Stimulated activated CD4-positive, alpha-beta T cell treated with anti-CD3 and anti-CD28 coated beads, TNF-alpha, amount 100 ng/mL, for 4 hours (primary cell): Measurements from ENCODE around the gene PXDN.
"Not testable (repeated sequence)": the region's sequence is repeated elsewhere in the genome, so short reads cannot be mapped to it uniquely, and the experiment has no call there.

Source experiments
- DNase-seq, 3 experiments: peaks; one replicate each; pipeline ENCODE4 v3.0.0-alpha.2; 2020; ENCODE audit warnings: low read depth in 3 of 3

The PXDN gene

DNA sequence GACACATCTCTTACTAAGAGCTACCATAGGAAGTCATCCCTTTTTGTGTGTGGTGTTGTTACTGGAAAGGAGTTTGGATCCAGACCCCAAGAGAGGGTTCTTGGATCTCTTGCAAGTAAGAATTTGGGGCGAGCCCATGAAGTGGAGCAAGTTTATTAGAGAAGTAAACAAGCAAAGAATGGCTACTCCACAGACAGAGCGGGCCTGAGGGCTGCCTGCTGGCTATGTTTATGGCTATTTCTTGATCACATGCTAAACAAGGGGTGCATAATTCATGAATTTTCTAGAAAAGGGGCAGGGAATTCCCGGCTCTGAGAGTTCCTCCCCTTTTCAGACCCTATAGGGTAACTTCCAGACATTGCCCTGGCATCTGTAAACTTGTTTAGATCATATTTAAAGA, 30.6 kb upstream of the PXDN start:
- DNase-seq: no peak

- DNase-seq: no peak
These were observed 29.6 kb upstream of the PXDN start for GRCh38 chr2:1773883-1774282.

DNA sequence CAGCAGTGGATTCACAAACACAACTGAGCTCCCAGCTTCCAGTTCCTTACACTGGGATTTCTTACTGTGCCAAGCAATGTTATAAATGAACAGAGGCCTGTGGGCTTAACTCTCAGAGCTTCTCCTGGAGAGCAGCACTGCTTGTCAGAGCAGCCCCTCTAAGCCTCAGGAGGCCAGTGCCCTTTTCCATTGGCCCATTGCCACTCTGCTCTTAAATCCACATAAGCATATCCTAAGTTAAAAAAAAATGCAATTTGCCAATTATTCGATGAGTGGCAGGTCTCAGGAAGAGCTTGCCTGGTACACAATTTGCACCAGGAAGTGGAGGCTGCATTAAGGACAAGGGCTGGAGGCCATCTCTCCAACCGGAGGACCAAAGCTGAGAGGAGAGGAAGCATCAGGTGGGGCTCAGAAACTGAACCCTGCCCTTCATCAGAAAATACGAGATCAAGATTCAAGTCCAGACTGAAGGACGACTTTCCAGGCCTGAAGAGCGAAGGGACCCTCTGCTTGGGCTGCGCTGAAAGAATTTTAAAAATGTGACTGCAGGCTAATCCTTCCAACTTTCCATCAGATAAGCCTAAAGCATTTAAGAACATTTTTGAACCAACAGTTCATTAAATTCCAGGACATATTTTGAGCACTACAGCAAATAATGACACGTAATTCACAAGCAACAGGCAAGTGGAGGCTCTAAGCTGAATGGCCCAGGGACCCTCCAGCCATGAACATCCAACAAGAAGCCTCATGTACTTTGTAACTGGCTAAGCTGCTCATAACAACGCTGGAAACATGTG, 28.4 kb upstream of the PXDN start:
- no peak for DNase-seq

DNA sequence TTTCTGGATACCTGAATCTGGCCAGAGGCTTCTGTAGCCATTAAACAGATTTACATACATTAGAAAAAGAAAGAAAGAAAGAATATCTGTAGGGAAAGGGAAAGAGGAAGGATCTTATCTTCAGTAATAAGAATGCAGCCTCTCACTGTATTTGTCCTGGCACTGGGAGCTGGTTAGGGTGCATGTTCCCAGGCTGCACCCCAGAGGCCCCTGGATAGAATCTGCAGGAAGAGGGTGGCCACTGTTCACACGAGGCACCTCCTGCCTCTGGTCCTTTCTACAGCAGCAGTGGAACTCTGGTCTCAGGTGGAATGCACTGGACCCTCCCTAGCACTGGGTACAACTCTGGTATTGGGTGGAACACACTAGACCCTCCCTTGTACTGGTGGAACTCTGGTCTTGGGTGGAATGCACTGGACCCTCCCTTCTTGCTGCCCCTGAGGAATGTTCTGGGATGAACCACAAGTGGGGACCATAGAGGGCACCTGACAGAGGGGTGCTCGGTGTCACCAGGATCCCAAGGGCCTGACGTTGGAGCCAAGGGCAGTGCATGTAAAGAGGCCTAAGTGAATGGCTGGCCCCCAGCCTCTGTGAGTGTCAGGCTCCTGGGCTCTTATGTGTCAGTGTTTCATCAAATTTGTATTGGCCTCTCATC, 27.4 kb upstream of the PXDN start:
- no peak for DNase-seq

DNA sequence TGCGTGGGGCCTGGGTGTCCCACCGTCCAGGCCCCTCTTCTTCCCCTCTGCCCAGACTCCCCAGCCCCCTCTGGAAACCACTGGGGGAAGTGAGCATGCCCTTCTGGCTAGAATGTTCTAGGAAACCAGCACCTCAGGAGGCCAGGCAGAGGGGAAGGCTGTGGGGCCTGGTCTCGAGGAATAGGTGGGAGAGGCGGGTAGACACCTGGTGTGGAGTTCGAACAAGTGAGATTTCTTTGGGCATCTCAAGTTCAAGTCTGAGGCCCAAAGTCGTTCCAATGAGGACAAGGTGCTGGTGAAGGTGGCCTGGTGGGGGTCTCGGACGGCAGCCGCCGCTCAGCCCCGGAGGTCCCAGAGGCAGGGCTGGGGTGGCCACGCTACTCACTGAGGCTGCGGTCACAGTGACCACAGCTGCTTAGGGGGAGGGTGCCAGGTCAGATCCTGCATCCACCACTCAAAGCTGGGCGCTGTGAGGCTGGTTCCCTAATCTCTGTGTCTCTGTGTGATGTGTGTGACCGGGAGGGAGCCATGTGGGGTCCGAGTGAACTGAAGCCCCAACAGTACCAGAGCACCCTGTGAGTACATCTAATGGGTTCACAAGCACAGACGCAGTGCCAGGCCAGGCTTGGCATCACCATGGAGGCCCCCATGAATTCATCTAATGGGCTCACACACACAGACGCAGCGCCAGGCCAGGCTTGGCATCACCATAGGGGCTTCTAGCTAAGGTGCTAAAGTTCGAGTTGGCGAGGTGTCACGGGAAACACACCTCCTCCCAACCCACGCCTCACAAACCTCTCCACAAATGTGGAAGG, 26.5 kb upstream of the PXDN start:
- no peak for DNase-seq

DNA sequence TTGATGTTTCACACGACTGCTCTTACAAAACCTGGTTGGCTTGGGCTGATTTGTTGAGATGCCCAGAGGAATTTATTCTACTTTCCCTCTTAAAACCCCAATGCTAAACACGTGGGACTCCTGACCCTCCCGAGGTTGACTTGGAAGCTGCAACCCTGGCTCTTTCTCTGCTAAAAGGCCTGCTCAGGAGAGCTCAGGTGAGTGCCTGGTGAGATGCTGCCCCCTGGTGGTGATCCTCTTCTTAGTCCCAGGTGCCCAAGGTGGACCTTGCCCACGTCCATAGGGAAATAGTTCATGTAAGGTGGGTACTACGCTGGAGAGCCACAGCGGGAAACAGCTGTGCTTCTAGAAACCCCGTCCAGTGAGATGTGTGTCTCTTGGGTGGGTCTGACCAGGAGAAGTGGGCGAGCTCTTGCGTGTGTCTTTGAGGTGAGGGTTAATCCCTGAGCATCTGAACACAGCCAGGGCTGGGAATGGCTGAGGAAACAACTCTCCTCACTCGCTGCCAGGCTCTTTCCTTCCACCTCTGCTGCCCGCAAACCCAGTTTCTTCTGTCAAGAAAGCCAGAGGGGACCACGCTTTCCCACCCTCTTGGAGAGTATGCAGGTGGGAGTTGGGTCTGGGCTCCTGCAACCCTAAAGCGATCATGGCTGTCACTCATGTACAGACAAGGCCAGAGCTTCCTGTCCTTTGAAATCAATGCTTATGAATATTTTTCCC, 25.5 kb upstream of the PXDN start:
- DNase-seq: peak in 2 of 3 experiments; percentile 19 to 21

DNA sequence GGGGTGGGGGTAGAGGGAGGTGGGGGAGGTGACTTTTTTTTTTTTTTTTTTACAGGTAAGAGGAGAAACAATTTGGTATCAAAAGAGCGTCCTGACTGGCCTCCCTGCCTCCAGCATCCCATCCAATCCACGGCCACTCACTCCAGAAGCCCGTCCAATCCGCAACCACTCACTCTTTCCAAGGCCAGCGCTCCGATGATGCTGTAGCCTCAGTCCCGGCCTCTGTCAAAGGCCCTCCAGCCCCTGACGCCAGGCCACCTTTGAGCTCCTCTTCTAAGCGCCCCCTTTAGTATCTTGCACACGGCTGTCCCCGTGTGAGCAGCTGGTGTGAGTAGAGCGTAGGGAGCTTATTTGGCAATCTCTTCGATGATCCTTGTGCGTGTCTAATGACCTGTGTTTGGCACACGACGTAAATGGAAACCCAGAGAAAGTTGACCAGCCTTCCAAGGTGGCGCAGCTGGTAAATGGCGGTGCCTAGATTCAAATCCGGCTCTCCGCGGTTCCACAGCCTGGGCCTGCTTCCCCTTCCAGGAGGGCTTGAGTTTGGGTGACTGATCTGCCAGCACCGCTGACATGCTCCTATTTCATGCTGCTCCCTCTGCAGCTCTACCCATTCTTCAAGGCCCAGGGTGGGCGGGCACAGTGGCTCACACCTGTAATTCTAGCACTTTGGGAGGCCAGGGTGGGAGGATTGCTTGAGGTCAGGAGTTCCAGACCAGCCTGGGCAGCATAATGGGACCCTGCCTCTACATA, 23.8 kb upstream of the PXDN start:
- DNase-seq: no peak

GRCh38 chr2:1766851-1767811, 22.8 kb upstream of the PXDN start:
- DNase-seq: no peak

- no peak for DNase-seq
These were observed 22.1 kb upstream of the PXDN start for GRCh38 chr2:1766425-1766824.

GRCh38 chr2:1765201-1765600, 20.9 kb upstream of the PXDN start:
- DNase-seq: not testable (repeated sequence)

- no peak for DNase-seq
These were observed 15.3 kb upstream of the PXDN start for GRCh38 chr2:1759611-1759930.

GRCh38 chr2:1758774-1759610, 14.7 kb upstream of the PXDN start:
- DNase-seq: no peak

GRCh38 chr2:1758171-1758570, 13.9 kb upstream of the PXDN start:
- DNase-seq: no peak

DNA sequence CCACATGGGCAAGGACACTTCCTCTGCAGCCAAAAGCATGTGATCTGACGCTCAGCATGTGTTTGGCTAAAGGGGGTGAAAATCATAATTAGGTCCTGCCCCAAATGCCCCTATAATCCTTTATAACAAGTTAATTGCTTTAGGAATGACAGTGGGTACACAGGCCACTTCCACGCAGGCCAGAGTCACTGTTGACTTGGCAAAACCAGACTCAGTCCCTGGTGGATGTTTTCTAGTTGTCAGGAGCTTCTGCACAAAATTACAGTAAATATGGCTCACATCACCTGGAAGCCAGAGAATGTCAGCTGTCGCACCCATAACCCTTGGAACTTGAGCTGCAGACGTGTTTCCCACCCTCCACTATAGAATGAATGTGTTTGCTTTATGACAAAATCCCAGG, 13.3 kb upstream of the PXDN start:
- DNase-seq: no peak

GRCh38 chr2:1757146-1757545, 12.8 kb upstream of the PXDN start:
- DNase-seq: not testable (repeated sequence)

DNA sequence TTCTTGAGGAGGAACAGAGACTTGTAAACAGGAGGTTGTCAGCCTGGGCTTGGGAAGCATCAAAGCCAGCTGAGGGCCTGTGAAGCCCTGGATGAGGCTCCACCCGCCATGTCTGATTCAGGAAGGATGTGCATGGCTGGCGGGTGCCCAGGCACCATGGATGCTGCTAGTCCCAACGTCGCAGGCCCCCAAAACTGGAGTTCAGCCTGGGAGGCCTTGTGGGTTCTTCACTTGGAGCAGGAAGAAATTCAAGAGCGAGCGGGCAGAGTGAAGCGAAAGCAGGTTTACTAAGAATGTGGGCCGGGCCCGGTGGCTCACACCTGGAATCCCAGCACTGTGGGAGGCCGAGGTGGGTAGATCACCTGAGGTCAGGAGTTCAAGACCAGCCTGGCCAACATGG, 12.1 kb upstream of the PXDN start:
- DNase-seq: no peak

DNA sequence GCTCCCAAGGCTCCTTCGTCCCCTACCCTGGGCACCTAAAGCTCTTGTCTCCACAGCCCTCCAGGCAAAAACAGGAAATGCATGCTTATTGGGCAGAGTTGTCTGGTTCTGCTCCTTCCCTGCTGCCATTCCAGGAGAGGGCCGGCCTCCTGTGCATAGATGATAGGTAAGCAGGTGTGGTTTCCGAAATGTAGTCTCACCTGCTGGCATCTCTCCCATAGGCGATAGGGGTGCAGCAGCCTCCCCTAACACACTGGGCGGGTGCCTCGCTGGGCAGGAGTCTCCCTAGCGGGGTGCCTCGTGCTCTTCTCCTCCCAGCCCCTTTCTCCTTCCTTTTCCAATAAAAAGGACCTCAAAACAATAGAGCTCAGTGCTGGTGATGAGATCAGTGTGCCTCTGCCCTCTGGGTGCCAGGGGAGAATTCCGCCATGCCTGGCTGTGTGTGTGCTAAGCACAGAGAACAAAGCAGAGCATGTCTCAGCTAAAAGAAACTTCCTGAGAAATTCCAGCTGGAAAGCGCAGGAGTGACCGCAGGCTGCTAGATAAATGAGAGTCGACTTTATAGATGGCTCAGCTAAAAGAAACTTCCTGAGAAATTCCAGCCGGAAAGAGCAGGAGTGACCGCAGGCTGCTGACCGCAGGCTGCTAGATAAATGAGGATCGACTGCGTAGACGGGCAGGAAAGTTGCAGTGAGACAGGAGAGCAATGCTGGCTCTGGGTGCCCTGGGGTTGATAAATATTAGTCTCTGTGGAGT, 11.3 kb upstream of the PXDN start:
- no peak for DNase-seq

- DNase-seq: no peak
These were observed 10.3 kb upstream of the PXDN start for GRCh38 chr2:1754461-1755170.
